NOMO-1 treated with DMSO at 0.1 percent for 48 hours (cell line): ENCODE results near the gene GPD1.
"Not testable (repeated sequence)": the region's sequence is repeated elsewhere in the genome, so short reads cannot be mapped to it uniquely, and the experiment has no call there.

Experiments
- DNase-seq: peaks from one replicate; lab custom pipeline; 2025; ENCODE audit not compliant: unreplicated experiment; lab: John Stamatoyannopoulos, UW

The GPD1 gene

GRCh38 chr12:50120521-50120920, 16.7 kb downstream of the GPD1 start:
- DNase-seq: no peak

GRCh38 chr12:50120953-50121352, 17.1 kb downstream of the GPD1 start:
- no peak for DNase-seq

GRCh38 chr12:50121641-50122040, 17.8 kb downstream of the GPD1 start:
- no peak for DNase-seq

DNA sequence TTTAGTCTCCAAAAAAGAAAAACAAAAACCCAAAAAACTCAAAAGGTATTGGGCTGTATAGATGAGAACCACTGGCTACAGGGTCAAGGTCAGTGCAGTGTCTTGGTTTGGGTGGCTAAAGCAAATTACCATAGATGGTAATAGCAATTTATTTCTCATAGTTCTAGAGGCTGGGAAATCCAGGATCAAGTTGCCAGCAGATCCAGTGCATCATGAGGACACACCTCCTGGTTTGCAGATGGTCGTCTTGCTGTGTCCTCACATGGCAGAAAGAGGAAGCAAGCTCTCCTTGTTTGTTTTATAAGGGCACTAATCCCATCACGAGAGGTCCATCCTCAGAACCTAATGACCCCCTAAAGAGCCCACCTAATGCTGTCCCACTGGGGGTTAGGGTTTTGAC, 19.4 kb downstream of the GPD1 start:
- no peak for DNase-seq

GRCh38 chr12:50127546-50127945, 23.7 kb downstream of the GPD1 start:
- DNase-seq: no peak

DNA sequence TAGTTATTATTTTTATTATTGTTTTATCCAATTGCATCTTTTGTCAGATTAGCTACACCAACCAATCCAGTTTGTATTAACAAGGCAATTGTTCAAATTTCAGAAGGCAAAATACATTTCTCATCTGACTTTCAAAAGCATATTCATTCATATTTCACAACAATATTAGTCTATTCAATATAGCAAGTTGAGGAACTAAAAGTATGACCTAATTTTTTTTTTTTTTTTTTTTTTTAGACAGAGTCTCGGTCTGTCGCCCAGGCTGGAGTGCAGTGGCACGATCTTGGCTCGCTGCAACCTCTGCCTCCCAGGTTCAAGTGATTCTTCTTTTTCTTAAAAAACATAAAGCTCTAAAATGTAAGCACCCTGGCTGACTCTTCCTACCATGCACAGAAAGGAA, 25.5 kb downstream of the GPD1 start:
- no peak for DNase-seq

- peak; percentile 2 for DNase-seq
Observed at GRCh38 chr12:50132505-50133135, 28.8 kb downstream of the GPD1 start.

GRCh38 chr12:50142993-50143392, 39.2 kb downstream of the GPD1 start:
- DNase-seq: no peak

DNA sequence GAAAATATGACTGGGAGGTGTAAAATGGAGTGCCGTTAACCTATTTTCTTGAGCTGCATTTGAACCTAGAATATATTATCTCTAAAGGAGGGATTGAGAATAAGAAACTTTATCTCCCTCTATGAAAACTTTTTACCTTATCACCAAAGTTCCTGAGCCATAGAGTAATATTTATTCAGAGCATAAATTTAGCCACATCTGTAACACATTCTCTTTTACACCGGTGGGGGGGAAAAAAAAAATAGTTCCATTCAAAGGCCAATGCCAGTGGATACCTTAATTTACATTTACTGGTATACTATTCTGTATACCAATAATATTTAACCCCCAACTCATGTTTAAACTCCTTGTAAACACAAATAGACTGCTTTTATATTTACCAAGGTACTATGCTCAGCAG, 41.6 kb downstream of the GPD1 start:
- no peak for DNase-seq

DNA sequence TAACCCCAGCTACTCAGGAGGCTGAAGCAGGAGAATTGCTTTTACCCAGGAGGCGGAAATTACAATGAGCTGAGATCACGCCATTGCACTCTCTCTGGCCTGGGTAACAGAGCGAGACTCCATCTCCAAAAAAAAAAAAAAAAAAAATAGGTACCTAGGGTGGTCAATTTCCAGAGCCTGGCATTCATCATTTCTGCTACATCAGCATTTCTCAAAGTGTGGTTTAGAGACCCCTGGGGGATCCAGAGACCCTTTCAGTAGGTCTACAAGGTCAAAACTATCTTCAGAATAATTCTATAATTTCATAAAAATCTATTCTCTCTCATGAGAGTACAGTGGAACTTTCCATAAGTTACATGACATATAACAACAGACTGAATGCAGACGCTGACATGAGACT, 43.5 kb downstream of the GPD1 start:
- DNase-seq: no peak

GRCh38 chr12:50148011-50148410, 44.2 kb downstream of the GPD1 start:
- not testable (repeated sequence) for DNase-seq

DNA sequence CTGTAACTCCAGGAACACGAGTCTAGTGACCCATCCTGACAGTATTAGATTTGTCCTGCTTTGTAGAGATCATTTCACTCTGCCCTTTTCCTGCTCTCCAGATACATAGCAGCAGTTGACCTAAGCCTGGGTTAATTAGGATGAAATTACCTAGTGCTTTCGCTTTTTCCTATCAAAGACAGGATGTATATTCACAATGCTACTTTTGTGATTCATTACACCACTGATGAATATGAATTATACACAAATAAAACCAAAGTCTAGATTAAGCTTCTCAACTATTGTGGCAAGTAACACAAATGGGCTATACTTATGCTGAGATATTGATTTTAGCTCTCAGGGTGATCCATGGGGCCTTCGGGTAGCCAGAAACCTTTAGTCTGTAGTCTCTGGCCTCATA, 45.5 kb downstream of the GPD1 start:
- DNase-seq: no peak

DNA sequence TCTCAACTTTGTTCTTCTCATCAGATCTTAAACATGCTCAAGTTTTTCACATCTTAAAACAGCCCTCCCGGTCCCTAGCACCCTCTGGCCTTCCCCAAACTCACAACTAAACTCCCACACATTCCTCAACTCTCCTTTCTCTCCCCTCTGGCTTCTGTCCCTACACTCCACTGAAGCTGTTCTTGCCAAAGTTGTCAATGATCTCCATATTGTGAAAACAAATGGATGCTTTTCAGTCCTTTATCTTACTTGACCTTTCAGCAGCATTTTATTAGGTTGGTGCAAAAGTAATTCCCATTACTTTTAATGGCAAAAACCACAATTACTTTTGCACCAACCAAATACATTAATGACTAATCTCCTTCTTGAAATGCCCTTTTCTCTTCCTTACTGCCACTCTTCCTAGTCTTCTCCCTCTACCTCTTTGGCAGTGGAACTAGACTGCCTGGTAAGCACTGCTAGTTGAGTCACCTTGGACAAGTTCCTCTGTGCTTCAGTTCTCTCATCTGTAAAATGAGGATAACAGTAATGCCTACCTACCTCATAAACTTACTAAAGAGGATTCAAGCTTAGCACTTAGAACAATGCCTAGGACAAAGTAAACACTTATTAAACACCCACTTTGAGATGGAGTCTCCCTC, 47.4 kb downstream of the GPD1 start:
- DNase-seq: no peak

GRCh38 chr12:50154947-50155346, 51.1 kb downstream of the GPD1 start:
- not testable (repeated sequence) for DNase-seq

GRCh38 chr12:50156641-50157040, 52.8 kb downstream of the GPD1 start:
- no peak for DNase-seq

DNA sequence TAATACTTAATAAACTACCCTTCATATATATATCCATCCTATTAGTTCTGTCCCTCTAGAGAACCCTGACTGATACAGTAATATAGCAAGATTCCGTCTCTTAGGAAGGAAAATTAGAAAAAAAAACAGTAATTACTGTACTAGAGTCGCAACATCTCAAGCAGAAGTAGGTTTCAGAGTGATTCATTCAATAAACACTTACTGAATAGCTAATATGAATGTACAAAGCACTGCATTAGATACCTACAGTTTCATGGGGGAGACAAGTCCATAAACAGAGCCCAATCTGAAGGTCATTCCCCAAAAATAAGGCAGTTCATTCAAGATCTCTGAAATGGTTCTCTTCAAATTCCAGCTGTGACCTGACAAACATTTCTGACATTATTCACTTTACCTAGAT, 53.5 kb downstream of the GPD1 start:
- no peak for DNase-seq

- DNase-seq: no peak
Observed at GRCh38 chr12:50160643-50161042, 56.8 kb downstream of the GPD1 start.
